HCT116 (cell line): Measurements from ENCODE around the gene LRP2.

Experiments
- CTCF ChIP-seq, 3 experiments: fragments of 200-600 bp in 1 of 3; sonication (generic) in 1 of 3; IDR thresholded peaks in 2 of 3; conservative IDR thresholded peaks in 1 of 3; 2 replicates each; pipeline ENCODE4 v1.5.1; 2012 to 2017; ENCODE audit warnings: low read depth in 2 of 3, low read length in 2 of 3, antibody characterized with exemption in 1 of 3, borderline replicate concordance in 1 of 3, control low read depth in 1 of 3, mild to moderate bottlenecking in 1 of 3, mixed read lengths in 1 of 3, mixed run types in 1 of 3, moderate library complexity in 1 of 3; ENCODE audit not compliant: insufficient read depth in 1 of 3
- EZH2 ChIP-seq: fragments of 200-600 bp; sonication (generic); IDR thresholded peaks from 2 replicates; pipeline ENCODE4 v1.6.1; 2017; ENCODE audit warnings: antibody characterized with exemption, mixed run types
- RAD21 ChIP-seq: IDR thresholded peaks from 2 replicates; pipeline ENCODE4 v1.6.1; 2012; ENCODE audit warnings: low read depth, mild to moderate bottlenecking
- SIN3A ChIP-seq: IDR thresholded peaks from 2 replicates; pipeline ENCODE4 v1.6.1; 2012; ENCODE audit warnings: low read depth

- TF ChIP-seq CTCF (IDR thresholded peaks at IDR 0.05 in 2 of 3, conservative IDR thresholded peaks at IDR 0.05 in 1 of 3; ENCODE audit: borderline replicate concordance in 1 of 3, insufficient read depth in 1 of 3, low read depth in 2 of 3, low read length in 2 of 3) (no peak), SIN3A (no peak), EZH2 (no peak), RAD21 (no peak)
These were observed 13.9 kb downstream of the LRP2 start for GRCh38 chr2:169348321-169349024.
